Measurements from ENCODE around the gene RUFY3. TPM values are rescaled to one million over a fixed set of nuclear protein-coding genes. Genes with fewer than 3 reads are reported as not detected.

Gene RUFY3
- total and polyA plus RNA-seq, 9 of the 15 experiments (the other 6 are each of a cell fraction or from before 2014, with no cell fraction given): 4.2 to 31.1 (median 21.5) TPM

GRCh38 chr4:70839589-70840093, 117.9 kb downstream of the RUFY3 start, which contains the start of gene GRSF1 (continued):
- TF ChIP-seq MEF2D (tag; conservative IDR thresholded peaks at IDR 0.05; ENCODE audit: low read depth) (no peak), POLR2G (IDR thresholded peaks at IDR 0.05; ENCODE audit: low read depth, low read length) (peak; percentile 86), FOXM1 (IDR thresholded peaks at IDR 0.05; ENCODE audit: low read depth) (no peak), FOXM1 (CRISPR knock-in tag; IDR thresholded peaks at IDR 0.05; ENCODE audit: low read depth) (peak; percentile 54; the same call in 1 of the 2 replicates), TAF7 (tag; IDR thresholded peaks at IDR 0.05) (no peak; the same call in 1 of the 2 replicates), ZNF354B (CRISPR knock-in tag; IDR thresholded peaks at IDR 0.05) (no peak), HMG20A (CRISPR knock-in tag; conservative IDR thresholded peaks at IDR 0.05) (no peak), TCF3 (CRISPR knock-in tag; IDR thresholded peaks at IDR 0.05) (no peak), MEIS2 (IDR thresholded peaks at IDR 0.05; ENCODE audit: partially characterized antibody) (peak; percentile 35), PML (IDR thresholded peaks at IDR 0.05; ENCODE audit: low read length) (peak; percentile 68; the same call in 1 of the 2 replicates), ZNF316 (IDR thresholded peaks at IDR 0.05) (no peak), U2AF1 (optimal IDR thresholded peaks at IDR 0.05; ENCODE audit: low read depth, low read length) (peak; percentile 48), BMI1 (IDR thresholded peaks at IDR 0.05; ENCODE audit: low read length) (no peak), CTCF (IDR thresholded peaks at IDR 0.05 in 2 of 3, conservative IDR thresholded peaks at IDR 0.05 in 1 of 3; ENCODE audit: insufficient read depth in 2 of 3, low read depth in 1 of 3, low read length in 3 of 3) (peak in 2 of 3 experiments; percentile 32 to 57; a peak in 4 of 6 replicates), UBTF (IDR thresholded peaks at IDR 0.05; ENCODE audit: borderline replicate concordance in 1 of 2, low read depth in 2 of 2, low read length in 2 of 2) (peak; percentile 84 to 86; a peak in 2 of 4 replicates), ZNF311 (CRISPR knock-in tag; IDR thresholded peaks at IDR 0.05) (no peak), SMARCE1 (IDR thresholded peaks at IDR 0.05) (no peak), SAP30 (IDR thresholded peaks at IDR 0.05; ENCODE audit: borderline replicate concordance, insufficient read depth, low read depth, low read length, poor library complexity, severe bottlenecking) (peak; percentile 33), NR0B1 (IDR thresholded peaks at IDR 0.05; ENCODE audit: partially characterized antibody) (no peak), TBP (optimal IDR thresholded peaks at IDR 0.05; ENCODE audit: low read depth, low read length) (peak; percentile 70), ATF7 (IDR thresholded peaks at IDR 0.05) (peak; percentile 44; the same call in 1 of the 2 replicates)
- TF ChIP-seq, protein P1, sequence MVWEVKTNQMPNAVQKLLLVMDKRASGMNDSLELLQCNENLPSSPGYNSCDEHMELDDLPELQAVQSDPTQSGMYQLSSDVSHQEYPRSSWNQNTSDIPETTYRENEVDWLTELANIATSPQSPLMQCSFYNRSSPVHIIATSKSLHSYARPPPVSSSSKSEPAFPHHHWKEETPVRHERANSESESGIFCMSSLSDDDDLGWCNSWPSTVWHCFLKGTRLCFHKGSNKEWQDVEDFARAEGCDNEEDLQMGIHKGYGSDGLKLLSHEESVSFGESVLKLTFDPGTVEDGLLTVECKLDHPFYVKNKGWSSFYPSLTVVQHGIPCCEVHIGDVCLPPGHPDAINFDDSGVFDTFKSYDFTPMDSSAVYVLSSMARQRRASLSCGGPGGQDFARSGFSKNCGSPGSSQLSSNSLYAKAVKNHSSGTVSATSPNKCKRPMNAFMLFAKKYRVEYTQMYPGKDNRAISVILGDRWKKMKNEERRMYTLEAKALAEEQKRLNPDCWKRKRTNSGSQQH (CRISPR knock-in tag; IDR thresholded peaks at IDR 0.05): no peak

All from K562 (cell line).